IPS-NIHi7 (cell line): Measurements from ENCODE around the gene SSTR1.

ENCODE experiments used
- DNase-seq: peaks from one replicate; pipeline ENCODE4 v3.0.0; 2012; ENCODE audit warnings: mixed read lengths; ENCODE audit errors: extremely low spot score

The SSTR1 gene

GRCh38 chr14:38233218-38233617, 25.5 kb downstream of the SSTR1 start:
- DNase-seq = no peak

- no peak for DNase-seq
These were observed 30.6 kb downstream of the SSTR1 start for GRCh38 chr14:38238332-38238731.

- no peak for DNase-seq
These were observed 31.2 kb downstream of the SSTR1 start for GRCh38 chr14:38238878-38239277.

- no peak for DNase-seq
These were observed 36.1 kb downstream of the SSTR1 start for GRCh38 chr14:38243696-38244240.

GRCh38 chr14:38248321-38249028, 40.8 kb downstream of the SSTR1 start:
- DNase-seq = no peak

- DNase-seq = no peak
These were observed 42.6 kb downstream of the SSTR1 start for GRCh38 chr14:38250331-38250730.

- DNase-seq = no peak
These were observed 44.5 kb downstream of the SSTR1 start for GRCh38 chr14:38252066-38252710.

GRCh38 chr14:38253676-38254075, 46.0 kb downstream of the SSTR1 start:
- DNase-seq = no peak

GRCh38 chr14:38254571-38255407, 47.1 kb downstream of the SSTR1 start:
- peak; percentile 34 for DNase-seq

- no peak for DNase-seq
These were observed 47.6 kb downstream of the SSTR1 start for GRCh38 chr14:38255408-38255672.

- peak; percentile 52 for DNase-seq
These were observed 48.2 kb downstream of the SSTR1 start, which contains the start of gene CLEC14A for GRCh38 chr14:38255673-38256532. Gene CLEC14A (minus strand): TSS chr14:38256093. CDS start chr14:38256022, 71 bp downstream.

- DNase-seq = peak; percentile 16
These were observed 48.8 kb downstream of the SSTR1 start for GRCh38 chr14:38256533-38256840.

GRCh38 chr14:38257507-38257906, 49.8 kb downstream of the SSTR1 start:
- no peak for DNase-seq

- no peak for DNase-seq
These were observed 53.9 kb downstream of the SSTR1 start for GRCh38 chr14:38261620-38262019.
